ENCODE data around the gene ALKBH7. TPM values are rescaled to one million over a fixed set of nuclear protein-coding genes. Genes with fewer than 3 reads are reported as not detected.

The ALKBH7 gene
- polyA plus RNA-seq, 1 donor from 2014 or later = 154 TPM

- no peak for TF ChIP-seq TAF1 (IDR thresholded peaks at IDR 0.05; ENCODE audit: low read depth)
- TF ChIP-seq MXI1 (conservative IDR thresholded peaks at IDR 0.05; ENCODE audit: poor library complexity, severe bottlenecking) = no peak
- no peak for TF ChIP-seq EP300 (conservative IDR thresholded peaks at IDR 0.05; ENCODE audit: poor library complexity, severe bottlenecking)
- no peak for TF ChIP-seq REST (IDR thresholded peaks at IDR 0.05; ENCODE audit: borderline replicate concordance)
- TF ChIP-seq SMC3 (conservative IDR thresholded peaks at IDR 0.05; ENCODE audit: poor library complexity) = no peak
- TF ChIP-seq RAD21 (conservative IDR thresholded peaks at IDR 0.05) = no peak
- TF ChIP-seq, protein P1, sequence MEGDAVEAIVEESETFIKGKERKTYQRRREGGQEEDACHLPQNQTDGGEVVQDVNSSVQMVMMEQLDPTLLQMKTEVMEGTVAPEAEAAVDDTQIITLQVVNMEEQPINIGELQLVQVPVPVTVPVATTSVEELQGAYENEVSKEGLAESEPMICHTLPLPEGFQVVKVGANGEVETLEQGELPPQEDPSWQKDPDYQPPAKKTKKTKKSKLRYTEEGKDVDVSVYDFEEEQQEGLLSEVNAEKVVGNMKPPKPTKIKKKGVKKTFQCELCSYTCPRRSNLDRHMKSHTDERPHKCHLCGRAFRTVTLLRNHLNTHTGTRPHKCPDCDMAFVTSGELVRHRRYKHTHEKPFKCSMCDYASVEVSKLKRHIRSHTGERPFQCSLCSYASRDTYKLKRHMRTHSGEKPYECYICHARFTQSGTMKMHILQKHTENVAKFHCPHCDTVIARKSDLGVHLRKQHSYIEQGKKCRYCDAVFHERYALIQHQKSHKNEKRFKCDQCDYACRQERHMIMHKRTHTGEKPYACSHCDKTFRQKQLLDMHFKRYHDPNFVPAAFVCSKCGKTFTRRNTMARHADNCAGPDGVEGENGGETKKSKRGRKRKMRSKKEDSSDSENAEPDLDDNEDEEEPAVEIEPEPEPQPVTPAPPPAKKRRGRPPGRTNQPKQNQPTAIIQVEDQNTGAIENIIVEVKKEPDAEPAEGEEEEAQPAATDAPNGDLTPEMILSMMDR (IDR thresholded peaks at IDR 0.05; ENCODE audit: poor library complexity, severe bottlenecking) = no peak
- TF ChIP-seq EZH2 (IDR thresholded peaks at IDR 0.05; ENCODE audit: borderline replicate concordance, insufficient read depth, low read length, poor library complexity, severe bottlenecking) = no peak
- no peak for TF ChIP-seq POLR2AphosphoS5 (IDR thresholded peaks at IDR 0.05)
- Histone ChIP-seq H2AFZ (ENCODE audit: low read depth, low read length) (no peak overlapping the region), H3K27me3 (ENCODE audit: insufficient read depth, low read depth, low read length) (no peaks in the 10 kb centered on the region), H3K4me3 (ENCODE audit: low read length) (no peak overlapping the region), H3K79me2 (replicated peaks; ENCODE audit: insufficient read depth, low read length) (no peaks in the 10 kb centered on the region), H3F3A (ENCODE audit: insufficient read depth, low read length, poor library complexity, severe bottlenecking) (no peaks in the 10 kb centered on the region), H3K9me3 (ENCODE audit: low read length) (no peaks in the 10 kb centered on the region), H4K20me1 (ENCODE audit: insufficient read depth) (no peaks in the 10 kb centered on the region), H3K9me2 (ENCODE audit: insufficient read depth, low read length) (no peaks in the 10 kb centered on the region), H3K9ac (ENCODE audit: low read length) (no peak overlapping the region), H3K36me3 (ENCODE audit: insufficient read depth, low read length) (no peaks in the 10 kb centered on the region), H3K4me2 (ENCODE audit: low read length) (no peak overlapping the region), H3K27ac (ENCODE audit: low read length) (no peak overlapping the region)
Measured at GRCh38 chr19:6325614-6326013, 47.0 kb upstream of the ALKBH7 start.

DNA sequence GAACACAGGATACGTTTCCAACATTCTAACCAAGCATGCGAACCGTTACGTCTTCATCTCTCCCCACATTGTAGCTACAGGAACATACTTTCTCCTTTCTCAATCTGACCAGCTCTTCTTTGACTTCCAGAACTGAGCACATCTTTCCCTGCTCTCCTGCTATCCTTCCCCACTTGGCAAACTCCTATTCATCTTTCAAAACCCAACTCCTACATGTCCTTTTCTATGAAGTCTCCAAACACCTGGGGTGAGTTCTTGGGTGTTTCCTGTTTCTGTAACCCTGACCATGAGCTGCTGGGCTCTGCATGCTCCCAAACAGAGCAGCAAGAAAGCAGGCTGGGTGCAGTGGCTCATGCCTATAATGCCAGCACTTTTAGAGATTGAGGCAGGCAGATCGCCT is 45.8 kb upstream of the ALKBH7 start:
- H3F3A ChIP-seq (ENCODE audit: insufficient read depth, low read length, poor library complexity, severe bottlenecking) = no peaks in the 10 kb centered on the region
- no peaks in the 10 kb centered on the region for H3K36me3 ChIP-seq (ENCODE audit: insufficient read depth, low read length)
- H3K27me3 ChIP-seq (ENCODE audit: insufficient read depth, low read depth, low read length) = no peaks in the 10 kb centered on the region
- H3K79me2 ChIP-seq (replicated peaks; ENCODE audit: insufficient read depth, low read length) = no peaks in the 10 kb centered on the region
- TF ChIP-seq RAD21 (conservative IDR thresholded peaks at IDR 0.05) = no peak
- TF ChIP-seq, protein P1 (IDR thresholded peaks at IDR 0.05; ENCODE audit: poor library complexity, severe bottlenecking) = no peak
- no peak overlapping the region for H3K27ac ChIP-seq (ENCODE audit: low read length)
- no peaks in the 10 kb centered on the region for H3K9me3 ChIP-seq (ENCODE audit: low read length)
- H3K9me2 ChIP-seq (ENCODE audit: insufficient read depth, low read length) = no peaks in the 10 kb centered on the region
- no peaks in the 10 kb centered on the region for H4K20me1 ChIP-seq (ENCODE audit: insufficient read depth)
- H2AFZ ChIP-seq (ENCODE audit: low read depth, low read length) = no peak overlapping the region
- no peak overlapping the region for H3K4me3 ChIP-seq (ENCODE audit: low read length)
- H3K9ac ChIP-seq (ENCODE audit: low read length) = no peak overlapping the region
- H3K4me2 ChIP-seq (ENCODE audit: low read length) = no peak overlapping the region
